Right lung (tissue), 10 donors: ENCODE data around the gene FAAP100. TPM values are rescaled to one million over a fixed set of nuclear protein-coding genes. Genes with fewer than 3 reads are reported as not detected.
"Not testable (repeated sequence)": the region's sequence is repeated elsewhere in the genome, so short reads cannot be mapped to it uniquely, and the experiment has no call there.

Experiments
- DNase-seq, 2 donors: peaks; one replicate each; pipeline ENCODE4 v3.0.0-alpha.2; 2013
- long read RNA-seq, 8 donors: transcript quantifications; one replicate each; lab custom pipeline, GENCODE V29; 2026
- polyA plus RNA-seq, 5 donors: library from polyadenylated mRNA; unstranded; fragments of 120-200 nt; gene quantifications; one replicate each; pipeline versions ENCODE4 v1.2.1 to v1.2.3, GENCODE V29; 2013; ENCODE audit warnings: inconsistent platforms in 1 of 5, low replicate concordance in 1 of 5; ENCODE audit not compliant: insufficient read length in 5 of 5, insufficient read depth in 1 of 5

Gene FAAP100, protein sequence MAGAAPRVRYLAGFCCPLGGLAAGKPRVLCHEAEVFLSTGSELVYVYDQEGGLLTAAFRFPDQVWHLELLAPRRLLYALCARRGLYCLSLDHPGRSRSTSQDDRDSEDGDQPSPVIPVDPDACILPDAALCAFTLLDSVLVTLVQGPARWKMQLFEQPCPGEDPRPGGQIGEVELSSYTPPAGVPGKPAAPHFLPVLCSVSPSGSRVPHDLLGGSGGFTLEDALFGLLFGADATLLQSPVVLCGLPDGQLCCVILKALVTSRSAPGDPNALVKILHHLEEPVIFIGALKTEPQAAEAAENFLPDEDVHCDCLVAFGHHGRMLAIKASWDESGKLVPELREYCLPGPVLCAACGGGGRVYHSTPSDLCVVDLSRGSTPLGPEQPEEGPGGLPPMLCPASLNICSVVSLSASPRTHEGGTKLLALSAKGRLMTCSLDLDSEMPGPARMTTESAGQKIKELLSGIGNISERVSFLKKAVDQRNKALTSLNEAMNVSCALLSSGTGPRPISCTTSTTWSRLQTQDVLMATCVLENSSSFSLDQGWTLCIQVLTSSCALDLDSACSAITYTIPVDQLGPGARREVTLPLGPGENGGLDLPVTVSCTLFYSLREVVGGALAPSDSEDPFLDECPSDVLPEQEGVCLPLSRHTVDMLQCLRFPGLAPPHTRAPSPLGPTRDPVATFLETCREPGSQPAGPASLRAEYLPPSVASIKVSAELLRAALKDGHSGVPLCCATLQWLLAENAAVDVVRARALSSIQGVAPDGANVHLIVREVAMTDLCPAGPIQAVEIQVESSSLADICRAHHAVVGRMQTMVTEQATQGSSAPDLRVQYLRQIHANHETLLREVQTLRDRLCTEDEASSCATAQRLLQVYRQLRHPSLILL
- 10 to 100 TPM; 16.7 to 37.6 (median 29.3) TPM for polyA plus RNA-seq
- long read RNA-seq, donor 1, transcript FAAP100-202 (5 exons, 2,996 nt), result major isoform, 5 of 8 reads
- long read RNA-seq, donor 1, partial matches to known transcripts, result 0 of 8 reads
- long read RNA-seq, donor 1, other reads (novel, unspliced or antisense), result 0 of 8 reads
- long read RNA-seq, donor 2, partial matches to known transcripts, result 0 of 7 reads
- long read RNA-seq, donor 2, other reads (novel, unspliced or antisense), result 0 of 7 reads
- long read RNA-seq, donor 3, partial matches to known transcripts, result 15 of 20 reads
- long read RNA-seq, donor 3, other reads (novel, unspliced or antisense), result 0 of 20 reads
- long read RNA-seq, donor 4, partial matches to known transcripts, result 0 of 3 reads
- long read RNA-seq, donor 4, other reads (novel, unspliced or antisense), result 0 of 3 reads
- long read RNA-seq, donor 5, partial matches to known transcripts, result 0 of 5 reads
- long read RNA-seq, donor 5, other reads (novel, unspliced or antisense), result 0 of 5 reads
- long read RNA-seq, donor 6, transcript FAAP100-202 (5 exons, 2,996 nt), result major isoform, 8 of 12 reads
- long read RNA-seq, donor 6, partial matches to known transcripts, result 0 of 12 reads
- long read RNA-seq, donor 6, other reads (novel, unspliced or antisense), result 0 of 12 reads
- long read RNA-seq, donor 7, transcript FAAP100-202 (5 exons, 2,996 nt), result major isoform, 8 of 9 reads
- long read RNA-seq, donor 7, partial matches to known transcripts, result 0 of 9 reads
- long read RNA-seq, donor 7, other reads (novel, unspliced or antisense), result 0 of 9 reads
- long read RNA-seq, donor 8, partial matches to known transcripts, result 0 of 4 reads
- long read RNA-seq, donor 8, other reads (novel, unspliced or antisense), result 0 of 4 reads

DNA sequence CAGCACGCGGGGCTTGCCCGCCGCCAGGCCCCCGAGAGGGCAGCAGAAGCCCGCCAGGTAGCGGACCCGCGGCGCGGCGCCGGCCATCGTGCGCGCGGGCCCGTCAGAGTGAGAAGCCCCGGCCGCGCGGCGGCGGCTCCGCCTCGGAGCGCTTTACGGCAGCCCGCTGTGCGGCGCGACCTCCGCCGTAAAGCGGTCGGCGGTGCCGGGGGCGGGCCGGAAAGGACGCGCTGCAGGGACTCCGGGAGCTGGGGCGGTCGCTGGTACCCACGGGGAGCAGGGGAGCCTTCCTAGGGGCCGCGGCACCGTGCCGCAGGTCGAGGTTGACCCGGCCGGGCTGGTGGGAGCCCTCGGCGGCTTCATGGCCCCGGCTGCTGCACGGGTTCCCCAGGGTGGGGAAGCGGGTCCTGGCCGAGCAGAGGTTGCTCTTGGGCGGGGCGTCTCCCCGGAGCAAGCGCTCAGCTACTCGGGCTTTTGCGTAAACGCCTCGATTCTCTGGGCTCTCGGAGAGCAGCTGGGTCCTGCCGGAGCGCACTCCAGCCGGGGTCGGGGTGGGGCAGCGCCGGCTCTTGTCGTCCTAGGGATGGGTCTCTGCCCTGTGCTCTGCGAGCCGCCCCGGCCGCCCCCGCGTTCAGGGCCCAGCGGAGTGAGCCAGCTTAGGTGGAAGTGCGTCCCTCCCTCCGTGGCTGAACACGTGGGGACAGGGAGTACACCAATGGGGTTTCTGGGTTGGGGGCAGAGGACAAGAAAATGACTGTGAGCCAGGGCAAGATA, at the start of gene FAAP100:
Gene FAAP100, minus strand, starts transcription at position 110 of the 774 bp plus-strand sequence. Its CDS starts 23 bp downstream, at position 87.
- peak; percentile 79 to 82 for DNase-seq

DNA sequence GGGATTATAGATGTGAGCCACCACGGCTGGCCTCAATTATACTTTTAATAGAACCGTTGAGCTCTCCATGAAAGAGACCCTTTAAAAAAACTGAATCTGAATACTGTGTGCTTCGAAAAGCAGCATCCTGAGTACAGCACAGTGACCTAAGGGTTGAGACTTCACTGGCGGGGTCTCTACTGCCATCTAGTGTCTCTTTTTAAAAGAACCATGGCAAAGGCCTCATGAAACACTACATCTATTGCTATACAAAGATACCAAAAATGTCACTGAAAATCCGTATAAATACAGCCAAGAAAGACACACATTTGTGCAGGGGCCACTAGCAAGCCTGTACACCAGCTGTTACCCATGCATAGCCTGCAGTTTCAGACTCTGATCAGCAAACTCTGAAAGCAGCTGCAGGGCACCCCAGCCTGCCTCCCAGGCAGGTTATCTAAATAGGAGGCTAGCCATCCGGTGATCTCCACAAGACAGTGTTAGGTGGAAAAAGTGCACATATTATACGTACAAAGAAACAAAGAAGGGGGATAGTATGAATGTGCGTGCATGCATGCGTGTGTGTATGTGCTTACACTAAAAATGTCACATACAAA, 49.5 kb upstream of the FAAP100 start:
- peak; percentile 45 to 67 for DNase-seq

DNA sequence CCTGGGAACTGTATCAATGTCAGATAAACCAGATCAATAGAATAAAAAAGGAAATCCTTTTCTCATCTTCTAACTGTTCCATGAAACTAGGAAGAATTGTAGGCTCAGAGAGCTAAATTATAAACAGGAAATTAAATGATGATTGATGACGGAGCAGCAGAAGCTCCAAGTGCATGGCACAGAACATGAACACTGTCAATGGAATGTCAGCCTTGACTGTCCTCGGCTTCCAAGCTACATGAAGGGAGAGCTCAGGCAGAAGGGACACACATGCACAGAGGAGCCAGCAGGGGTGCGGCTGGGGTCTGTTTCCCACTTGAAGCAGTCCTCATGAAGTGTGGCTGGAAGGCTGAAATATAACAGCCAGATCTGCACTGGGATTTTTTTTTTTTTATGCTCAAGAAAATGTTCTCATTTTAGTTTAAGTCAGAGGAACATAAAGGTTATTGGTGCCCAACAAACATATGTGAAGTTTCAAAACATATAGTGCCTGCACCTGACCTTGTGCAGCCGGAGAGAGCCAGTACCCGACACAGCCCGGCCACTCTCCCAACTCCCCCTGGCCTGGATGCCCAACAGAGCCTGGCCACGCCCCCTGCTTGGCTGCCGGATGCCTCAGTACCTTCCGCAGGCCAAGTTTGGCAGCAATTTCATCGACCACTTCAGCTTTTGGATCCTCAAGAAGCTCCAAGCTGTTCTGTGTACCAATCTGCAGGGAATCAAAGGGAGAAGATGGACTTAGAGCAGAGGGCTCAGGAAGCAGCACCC, 47.8 kb upstream of the FAAP100 start:
- no peak for DNase-seq

DNA sequence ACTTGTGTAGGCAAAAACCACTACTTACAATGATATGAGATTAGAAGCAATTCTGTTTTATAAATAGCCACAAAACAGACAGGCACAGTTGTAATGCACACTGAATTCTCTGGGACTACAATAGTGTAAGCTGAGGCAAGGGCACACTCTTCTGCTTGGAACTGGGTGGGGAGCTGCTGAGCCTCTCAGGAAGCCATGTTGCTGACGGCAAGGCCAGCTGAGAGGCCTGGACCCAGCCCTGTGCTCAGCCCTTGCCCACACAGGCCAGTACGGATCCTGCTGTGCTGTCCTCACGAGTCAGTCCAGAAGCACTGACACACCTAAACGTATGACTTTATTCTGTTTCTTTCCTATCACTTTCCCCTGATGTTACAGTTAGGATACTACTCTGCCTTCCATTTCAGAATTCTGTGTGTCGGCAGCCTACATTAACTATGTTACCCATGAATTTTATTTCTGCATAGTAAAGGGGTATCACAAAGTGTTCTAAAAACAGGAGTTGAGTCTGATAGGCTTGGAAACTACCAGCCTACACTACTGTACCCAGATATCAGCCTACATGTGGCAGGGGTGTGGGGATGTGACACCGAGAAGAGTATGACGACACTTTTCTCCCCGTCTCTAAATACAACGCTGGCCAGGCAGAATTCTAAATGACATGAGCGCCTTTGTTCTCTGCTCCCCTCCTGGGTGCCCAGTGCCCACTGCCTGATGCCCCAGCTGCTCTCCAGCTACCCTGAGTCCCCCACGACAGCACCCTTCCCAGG, 41.1 kb upstream of the FAAP100 start:
- DNase-seq, result no peak

DNA sequence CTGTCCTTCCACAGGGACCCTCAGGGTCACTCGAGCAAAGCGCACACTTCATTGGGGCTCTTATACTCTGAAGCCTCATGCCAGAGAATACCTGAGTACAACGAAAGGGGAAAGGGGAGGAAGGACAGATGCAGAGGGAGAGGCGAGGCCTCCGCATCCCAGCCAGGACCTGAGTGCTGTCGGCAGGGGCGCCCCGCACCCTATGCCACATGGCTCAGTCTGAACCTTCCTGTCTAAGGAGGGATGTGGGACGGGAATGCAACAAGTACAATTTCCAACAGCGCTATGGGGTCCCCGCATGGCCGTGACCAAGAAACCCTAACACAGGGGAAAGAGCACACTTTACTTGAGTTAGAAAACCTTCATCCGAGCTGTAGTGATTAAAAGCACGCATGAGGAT, 39.8 kb upstream of the FAAP100 start:
- no peak for DNase-seq

DNA sequence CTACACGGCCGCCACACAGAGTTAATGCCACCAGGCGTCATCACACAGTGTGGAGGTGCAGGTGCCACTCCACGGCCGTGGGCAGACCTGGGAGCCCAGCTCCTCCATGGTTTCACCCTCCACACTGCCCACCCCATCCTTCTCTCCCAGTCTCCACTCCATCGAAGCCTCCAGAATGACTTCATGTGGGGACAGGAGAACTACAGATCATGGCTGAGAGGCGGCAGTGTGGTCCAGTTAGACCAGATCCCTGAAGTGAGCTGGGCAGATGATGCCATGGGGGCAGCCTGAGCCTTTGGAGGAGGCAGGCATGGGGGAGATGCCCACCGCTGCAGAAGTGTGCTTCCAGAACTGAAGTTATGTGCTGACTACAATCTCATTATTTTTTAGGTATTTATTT, 38.0 kb upstream of the FAAP100 start:
- no peak for DNase-seq

DNA sequence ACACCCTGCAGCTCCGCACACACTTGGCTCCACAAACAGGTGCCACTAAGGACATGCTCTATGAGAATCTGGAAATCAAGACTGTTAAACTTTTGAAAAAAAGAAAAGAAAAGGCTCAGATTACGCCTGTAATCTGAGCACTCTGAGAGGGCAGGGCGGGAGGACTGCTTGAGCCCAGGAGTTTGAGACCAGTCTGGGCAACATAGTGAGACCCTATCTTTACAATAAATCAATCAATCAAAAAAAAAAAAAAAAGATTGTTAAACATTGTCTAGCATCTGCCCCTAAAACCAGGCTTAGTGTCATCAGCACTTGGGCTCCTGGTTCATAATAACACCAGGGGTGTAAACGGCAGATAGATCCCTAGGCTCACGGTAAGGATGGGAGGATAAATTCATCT, 37.5 kb upstream of the FAAP100 start:
- no peak for DNase-seq

DNA sequence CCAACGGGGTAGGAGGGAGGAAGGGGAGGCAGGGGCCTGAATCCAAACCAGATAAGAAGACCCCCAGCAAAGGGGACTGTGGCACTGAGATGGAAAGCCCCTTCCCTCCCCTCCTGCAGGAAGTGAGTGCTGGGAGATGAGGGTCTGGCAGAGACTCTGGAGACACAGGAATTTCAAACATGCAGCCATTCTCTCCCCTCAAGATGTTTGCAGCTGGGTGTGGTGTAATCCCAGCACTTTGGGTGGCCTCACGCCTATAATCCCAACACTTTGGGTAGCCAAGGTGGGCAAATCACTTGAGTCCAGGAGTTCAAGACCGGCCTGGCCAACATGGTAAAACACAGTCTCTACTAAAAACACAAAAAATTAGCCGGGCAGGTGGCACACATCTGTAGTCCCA, 33.9 kb upstream of the FAAP100 start:
- DNase-seq, result no peak

DNA sequence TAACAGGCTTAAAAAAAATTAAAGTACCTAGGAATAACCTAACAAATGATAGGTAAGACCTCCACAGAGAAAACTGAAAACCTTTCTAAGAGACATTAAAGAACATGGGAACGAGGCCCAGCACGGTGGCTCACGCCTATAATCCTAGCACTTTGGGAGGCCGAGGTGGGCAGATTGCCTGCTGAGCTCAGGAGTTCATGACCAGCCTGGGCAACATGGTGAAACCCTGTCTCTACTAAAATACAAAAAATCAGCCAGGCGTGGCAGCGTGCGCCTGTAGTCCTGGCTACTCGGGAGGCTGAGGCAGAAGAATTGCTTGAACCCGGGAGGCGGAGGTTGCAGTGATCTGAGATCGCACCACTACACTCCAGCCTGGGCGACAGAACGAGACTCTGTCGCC, 32.6 kb upstream of the FAAP100 start:
- DNase-seq, result not testable (repeated sequence)

DNA sequence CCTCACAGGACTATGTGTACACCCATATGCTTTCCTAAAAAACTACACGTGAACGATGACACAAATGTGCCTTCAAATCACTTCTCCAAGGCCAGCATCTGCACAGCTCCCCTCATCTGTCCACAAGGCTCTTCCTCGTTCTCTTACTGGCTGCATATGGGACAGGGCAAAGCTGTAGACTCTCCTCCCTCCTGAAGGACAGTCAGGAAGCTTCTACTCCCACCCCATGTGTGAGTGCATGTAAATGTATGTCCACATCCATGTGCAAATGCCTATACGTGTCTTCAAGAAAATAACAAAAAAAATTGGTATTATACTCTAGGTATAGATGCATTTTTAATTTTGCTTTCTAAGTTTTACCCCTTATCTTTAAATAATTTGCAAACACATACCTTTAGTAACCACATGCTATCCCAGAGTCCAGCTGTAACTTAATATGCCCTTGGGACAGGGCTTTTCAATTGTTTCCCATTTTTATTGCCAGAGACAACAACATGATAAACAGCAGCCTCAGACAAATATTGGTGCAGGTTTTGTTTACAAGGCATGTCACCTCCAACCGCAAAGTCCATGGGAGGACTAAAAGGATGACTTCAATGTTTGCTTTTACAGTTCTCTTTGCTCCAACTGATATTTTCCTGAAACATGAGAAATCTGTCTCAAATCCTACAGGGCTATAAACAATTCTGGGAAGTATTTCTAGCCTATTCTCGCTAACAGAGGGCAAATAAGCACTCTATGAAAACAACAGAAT, 31.6 kb upstream of the FAAP100 start:
- DNase-seq, result no peak

DNA sequence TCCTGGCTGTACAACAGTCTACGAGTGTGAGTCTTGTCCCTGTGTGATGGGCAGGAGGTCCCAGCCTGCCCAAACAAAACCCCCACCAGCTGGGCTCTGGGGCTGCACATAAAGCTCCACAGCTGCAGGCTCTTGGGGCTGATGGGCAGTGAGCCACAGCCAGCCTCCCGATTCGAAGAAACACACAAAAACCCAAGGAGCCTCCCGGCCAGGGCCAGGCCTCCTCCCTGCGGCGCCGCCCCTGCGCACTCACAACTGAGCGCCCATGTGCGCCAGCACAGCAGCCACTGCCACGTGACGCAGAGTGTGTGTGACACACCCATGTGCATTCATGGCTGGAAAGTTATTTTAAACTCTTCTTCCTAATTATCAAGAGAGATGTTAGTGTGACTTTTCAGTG, 30.6 kb upstream of the FAAP100 start:
- DNase-seq, result no peak

DNA sequence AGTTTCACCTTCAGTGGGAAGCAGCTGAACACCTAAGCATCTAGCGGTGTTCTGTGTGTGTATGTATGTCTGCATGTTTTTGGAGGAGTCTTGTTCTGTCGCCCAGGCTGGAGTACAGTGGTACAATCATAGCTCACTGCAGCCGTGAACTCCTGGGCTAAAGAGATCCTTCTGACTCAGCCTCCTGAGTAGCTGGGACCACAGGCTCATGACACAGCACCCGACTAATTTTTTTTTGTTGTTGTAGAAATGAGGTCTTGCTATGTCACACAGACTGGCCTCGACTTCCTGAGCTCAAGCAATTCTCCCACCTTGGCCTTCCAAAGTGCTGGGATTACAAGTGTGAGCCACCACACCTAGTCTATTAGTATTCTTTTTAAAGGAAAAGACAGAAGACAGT, 30.2 kb upstream of the FAAP100 start:
- DNase-seq, result no peak

DNA sequence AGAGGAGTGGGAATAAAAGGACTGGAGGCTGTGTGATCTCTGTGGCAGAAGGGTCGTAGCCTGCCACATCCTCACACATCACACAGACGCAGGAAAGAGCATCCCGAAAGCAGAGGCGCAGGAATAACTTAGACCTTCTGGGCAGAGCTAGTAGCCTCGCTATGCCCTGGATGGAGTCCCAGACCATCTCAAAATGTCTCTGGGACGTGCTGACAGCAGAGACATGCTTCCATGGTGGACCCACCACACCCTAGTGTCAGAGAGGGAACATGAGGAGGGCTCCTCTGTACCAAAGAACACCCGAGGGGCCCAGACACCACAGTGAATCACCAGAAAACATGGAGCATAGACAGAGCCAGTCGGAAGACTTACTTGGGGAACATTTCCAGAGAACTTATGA, 29.6 kb upstream of the FAAP100 start:
- no peak for DNase-seq

DNA sequence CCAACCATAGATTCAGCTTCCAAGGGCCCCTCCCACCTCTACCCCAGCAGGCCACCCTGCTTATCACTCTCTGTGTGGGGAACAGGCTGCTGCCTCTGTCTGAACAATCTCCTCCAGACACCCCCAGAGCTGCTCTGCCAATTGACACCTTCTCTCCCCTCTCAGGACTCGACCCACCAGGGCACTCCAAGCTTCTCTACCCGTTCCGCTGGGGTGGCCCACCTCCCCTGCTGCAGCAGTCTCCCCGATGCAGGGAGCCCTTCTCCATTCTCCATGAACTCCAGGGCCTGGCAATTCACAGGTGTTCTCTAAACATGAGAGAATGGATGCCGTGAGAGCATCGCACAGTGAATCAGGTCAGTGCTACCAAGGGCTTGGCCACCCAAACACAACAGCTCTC, 28.3 kb upstream of the FAAP100 start:
- no peak for DNase-seq

DNA sequence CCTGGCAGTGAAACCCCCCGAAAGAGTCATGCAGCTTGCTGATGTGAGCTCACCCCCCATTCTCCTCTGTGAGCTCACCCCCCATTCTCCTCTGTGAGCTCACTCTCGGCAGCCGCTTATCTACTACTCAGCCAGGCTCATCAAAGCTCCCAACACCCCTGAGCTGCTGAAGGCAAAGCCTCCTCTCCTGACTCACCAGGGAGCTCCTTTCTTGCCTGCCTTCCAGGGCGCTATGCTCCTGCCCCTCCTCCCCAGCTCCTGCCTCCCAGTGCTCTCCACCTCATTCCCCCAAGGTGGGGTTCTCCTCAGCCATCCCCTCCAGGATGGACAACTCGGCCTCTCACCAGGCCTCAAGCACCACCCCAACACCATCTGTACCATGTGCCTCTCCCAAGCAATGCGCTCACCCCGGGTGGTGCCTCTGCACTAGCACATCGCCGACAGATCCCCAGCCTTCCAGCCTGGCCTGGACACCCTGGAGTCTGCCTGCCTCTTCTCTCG, 27.7 kb upstream of the FAAP100 start:
- DNase-seq, result no peak

DNA sequence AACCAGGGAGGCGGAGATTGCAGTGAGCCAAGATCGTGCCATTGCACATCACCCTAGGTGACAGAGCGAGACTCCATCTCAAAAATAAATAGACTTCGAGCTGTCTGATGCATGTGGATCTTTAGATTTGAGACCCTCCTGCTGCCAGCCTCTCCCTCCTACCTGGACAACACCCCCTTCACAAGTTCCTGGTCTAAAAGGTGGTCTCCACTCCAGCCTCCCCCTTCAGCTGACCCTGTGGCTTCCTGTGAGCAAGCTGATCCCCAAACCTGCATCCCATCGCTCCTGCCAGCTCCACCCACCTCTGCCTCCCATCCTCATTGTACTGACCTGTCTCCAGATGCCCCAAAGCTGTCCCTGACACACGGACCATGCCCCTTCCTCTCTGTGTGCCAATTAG, 27.1 kb upstream of the FAAP100 start:
- no peak for DNase-seq
